GM10266 (cell line): ENCODE results near the gene KDM4B.

ENCODE experiments used
- DNase-seq: peaks from one replicate; pipeline ENCODE4 v3.0.0; 2012; ENCODE audit errors: extremely low spot score
- TF ChIP-seq, protein P1 (sequence below): IDR thresholded peaks from 2 replicates; pipeline ENCODE4 v1.5.1; 2012; ENCODE audit warnings: mild to moderate bottlenecking, low read depth; ENCODE audit not compliant: control insufficient read depth, insufficient read depth; ENCODE audit errors: missing control alignments

Gene KDM4B

DNA sequence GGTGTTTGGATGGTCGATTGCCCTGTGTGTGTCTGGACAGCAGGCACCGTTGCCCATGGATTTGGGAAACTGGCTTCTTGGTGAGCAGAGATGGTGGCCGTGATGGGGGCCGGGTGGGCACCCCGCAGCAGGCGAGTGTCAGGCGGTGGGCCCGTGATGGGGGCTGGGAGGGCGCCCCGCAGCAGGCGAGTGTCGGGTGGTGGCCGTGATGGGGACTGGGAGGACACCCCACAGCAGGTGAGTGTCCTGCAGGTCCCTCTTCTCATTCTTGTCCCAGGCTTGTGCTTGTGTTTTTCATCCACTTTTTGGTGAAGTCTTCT, 86.5 kb downstream of the KDM4B start:
- TF ChIP-seq, protein P1, sequence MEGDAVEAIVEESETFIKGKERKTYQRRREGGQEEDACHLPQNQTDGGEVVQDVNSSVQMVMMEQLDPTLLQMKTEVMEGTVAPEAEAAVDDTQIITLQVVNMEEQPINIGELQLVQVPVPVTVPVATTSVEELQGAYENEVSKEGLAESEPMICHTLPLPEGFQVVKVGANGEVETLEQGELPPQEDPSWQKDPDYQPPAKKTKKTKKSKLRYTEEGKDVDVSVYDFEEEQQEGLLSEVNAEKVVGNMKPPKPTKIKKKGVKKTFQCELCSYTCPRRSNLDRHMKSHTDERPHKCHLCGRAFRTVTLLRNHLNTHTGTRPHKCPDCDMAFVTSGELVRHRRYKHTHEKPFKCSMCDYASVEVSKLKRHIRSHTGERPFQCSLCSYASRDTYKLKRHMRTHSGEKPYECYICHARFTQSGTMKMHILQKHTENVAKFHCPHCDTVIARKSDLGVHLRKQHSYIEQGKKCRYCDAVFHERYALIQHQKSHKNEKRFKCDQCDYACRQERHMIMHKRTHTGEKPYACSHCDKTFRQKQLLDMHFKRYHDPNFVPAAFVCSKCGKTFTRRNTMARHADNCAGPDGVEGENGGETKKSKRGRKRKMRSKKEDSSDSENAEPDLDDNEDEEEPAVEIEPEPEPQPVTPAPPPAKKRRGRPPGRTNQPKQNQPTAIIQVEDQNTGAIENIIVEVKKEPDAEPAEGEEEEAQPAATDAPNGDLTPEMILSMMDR, result no peak
- DNase-seq, result no peak

GRCh38 chr19:5057860-5058259, 88.9 kb downstream of the KDM4B start:
- TF ChIP-seq, protein P1, result no peak
- DNase-seq, result peak; percentile 57

- TF ChIP-seq, protein P1, result no peak
- no peak for DNase-seq
These were observed 89.8 kb downstream of the KDM4B start for GRCh38 chr19:5058521-5059212.

- DNase-seq, result no peak
- TF ChIP-seq, protein P1, result no peak
These were observed 90.3 kb downstream of the KDM4B start for GRCh38 chr19:5059213-5059574.

DNA sequence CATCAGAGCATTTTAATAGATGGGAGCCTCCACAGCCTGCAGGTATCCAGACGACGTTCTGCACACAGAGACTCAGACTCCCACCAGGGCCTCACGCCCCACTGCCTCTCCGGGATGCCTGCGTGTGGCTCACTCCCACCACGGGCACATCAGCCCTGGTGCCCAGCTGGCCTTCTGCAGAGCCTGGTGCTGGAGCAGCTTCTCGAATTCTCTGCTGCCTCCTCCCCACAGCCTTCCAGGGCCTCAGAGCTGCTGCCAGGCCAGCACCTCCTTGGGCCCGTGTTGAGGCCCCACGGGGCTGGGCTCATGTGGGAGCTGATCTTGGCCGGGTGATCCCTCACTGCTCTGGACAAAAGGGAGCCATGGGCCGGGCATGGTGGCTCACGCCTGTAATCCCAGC, 90.9 kb downstream of the KDM4B start:
- no peak for DNase-seq
- TF ChIP-seq, protein P1, result no peak

- TF ChIP-seq, protein P1, result no peak
- DNase-seq, result no peak
These were observed 93.3 kb downstream of the KDM4B start for GRCh38 chr19:5062195-5062594.

GRCh38 chr19:5062799-5063198, 93.9 kb downstream of the KDM4B start:
- DNase-seq, result no peak
- TF ChIP-seq, protein P1, result no peak
